Measurements from ENCODE around the gene LEMD2. TPM values are rescaled to one million over a fixed set of nuclear protein-coding genes. Genes with fewer than 3 reads are reported as not detected.

LEMD2 gene
- total and polyA plus RNA-seq, 2 donors (not counting 1 experiment from before 2014, with no cell fraction given): 25.7 to 61.9 TPM

DNA sequence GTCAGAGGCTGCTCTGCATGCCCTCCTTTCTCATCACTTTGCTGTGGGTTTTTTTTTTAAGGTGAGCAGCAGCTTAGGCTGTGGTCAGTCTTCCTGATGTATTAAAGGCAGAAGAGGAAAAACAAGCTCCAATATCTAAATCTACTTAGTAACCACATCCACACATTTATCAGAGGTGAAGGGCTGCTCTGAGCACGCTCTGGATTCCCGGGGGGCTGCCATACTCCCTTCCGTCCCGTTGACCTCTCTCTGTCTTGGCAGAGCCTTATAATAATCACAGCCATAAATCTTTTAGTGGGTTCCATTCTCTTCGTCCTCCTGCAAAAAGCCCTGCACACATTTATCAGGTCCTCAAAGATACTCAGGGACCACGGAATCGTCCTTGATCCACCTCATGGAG, 2.7 kb upstream of the LEMD2 start:
- Histone ChIP-seq H3K9me3 (ENCODE audit: control insufficient read depth, insufficient read depth, low read depth, low read length) (no peaks in the 10 kb centered on the region), H3K4me3 (replicated peaks in 1 of 4; ENCODE audit: control extremely low read depth in 1 of 4, insufficient read depth in 1 of 4, low read depth in 3 of 4, low read length in 4 of 4) (no peak overlapping the region), H3K27me3 (ENCODE audit: control insufficient read depth, insufficient read depth, low read length) (peaks cover 12% of the 10 kb centered on the region), H3K27ac (ENCODE audit: insufficient read depth, low read length) (no peak overlapping the region), H3K9ac (ENCODE audit: insufficient read depth, low read length) (no peak overlapping the region), H3K79me2 (ENCODE audit: control insufficient read depth, insufficient read depth, low read length) (peaks cover 15% of the 10 kb centered on the region), H4K20me1 (ENCODE audit: control insufficient read depth, extremely low read depth, insufficient read depth, low read length) (no peaks in the 10 kb centered on the region), H3K36me3 (ENCODE audit: control insufficient read depth, insufficient read depth, low read length) (no peaks in the 10 kb centered on the region), H3K4me1 (ENCODE audit: control insufficient read depth, extremely low read depth, insufficient read depth, low read length) (peaks cover 8% of the 10 kb centered on the region), H2AFZ (ENCODE audit: low read length) (no peak overlapping the region), H3K4me2 (ENCODE audit: extremely low read depth, insufficient read depth, low read length) (no peak overlapping the region)
- no peak for DNase-seq (ENCODE audit: low read depth in 2 of 2)
- no peak for TF ChIP-seq EZH2 (IDR thresholded peaks at IDR 0.05; ENCODE audit: low read length, missing control alignments)
- no peak for TF ChIP-seq CTCF (conservative IDR thresholded peaks at IDR 0.05 in 1 of 2, IDR thresholded peaks at IDR 0.05 in 1 of 2; ENCODE audit: low read depth in 1 of 2, low read length in 2 of 2)

- H3K4me1 ChIP-seq (ENCODE audit: control insufficient read depth, extremely low read depth, insufficient read depth, low read length): peaks cover 8% of the 10 kb centered on the region
- peaks cover 12% of the 10 kb centered on the region for H3K27me3 ChIP-seq (ENCODE audit: control insufficient read depth, insufficient read depth, low read length)
- no peaks in the 10 kb centered on the region for H4K20me1 ChIP-seq (ENCODE audit: control insufficient read depth, extremely low read depth, insufficient read depth, low read length)
- H3K27ac ChIP-seq (ENCODE audit: insufficient read depth, low read length): no peak overlapping the region
- no peaks in the 10 kb centered on the region for H3K9me3 ChIP-seq (ENCODE audit: control insufficient read depth, insufficient read depth, low read depth, low read length)
- no peaks in the 10 kb centered on the region for H3K36me3 ChIP-seq (ENCODE audit: control insufficient read depth, insufficient read depth, low read length)
- H3K4me3 ChIP-seq (replicated peaks in 1 of 4; ENCODE audit: control extremely low read depth in 1 of 4, insufficient read depth in 1 of 4, low read depth in 3 of 4, low read length in 4 of 4): no peak overlapping the region
- DNase-seq (ENCODE audit: low read depth in 2 of 2): no peak
- H3K4me2 ChIP-seq (ENCODE audit: extremely low read depth, insufficient read depth, low read length): no peak overlapping the region
- H3K79me2 ChIP-seq (ENCODE audit: control insufficient read depth, insufficient read depth, low read length): peaks cover 22% of the 10 kb centered on the region
- no peak overlapping the region for H3K9ac ChIP-seq (ENCODE audit: insufficient read depth, low read length)
- TF ChIP-seq EZH2 (IDR thresholded peaks at IDR 0.05; ENCODE audit: low read length, missing control alignments) (no peak), CTCF (conservative IDR thresholded peaks at IDR 0.05 in 1 of 2, IDR thresholded peaks at IDR 0.05 in 1 of 2; ENCODE audit: low read depth in 1 of 2, low read length in 2 of 2) (no peak)
- no peak overlapping the region for H2AFZ ChIP-seq (ENCODE audit: low read length)
Observed at GRCh38 chr6:33790910-33791309, 2.0 kb upstream of the LEMD2 start.

GRCh38 chr6:33790379-33790778, 1.4 kb upstream of the LEMD2 start:
- no peak overlapping the region for H2AFZ ChIP-seq (ENCODE audit: low read length)
- H3K36me3 ChIP-seq (ENCODE audit: control insufficient read depth, insufficient read depth, low read length): no peaks in the 10 kb centered on the region
- H3K27me3 ChIP-seq (ENCODE audit: control insufficient read depth, insufficient read depth, low read length): peaks cover 12% of the 10 kb centered on the region
- no peak overlapping the region for H3K9ac ChIP-seq (ENCODE audit: insufficient read depth, low read length)
- peaks cover 27% of the 10 kb centered on the region for H3K79me2 ChIP-seq (ENCODE audit: control insufficient read depth, insufficient read depth, low read length)
- H3K4me1 ChIP-seq (ENCODE audit: control insufficient read depth, extremely low read depth, insufficient read depth, low read length): peaks cover 8% of the 10 kb centered on the region
- TF ChIP-seq EZH2 (IDR thresholded peaks at IDR 0.05; ENCODE audit: low read length, missing control alignments) (no peak), CTCF (conservative IDR thresholded peaks at IDR 0.05 in 1 of 2, IDR thresholded peaks at IDR 0.05 in 1 of 2; ENCODE audit: low read depth in 1 of 2, low read length in 2 of 2) (no peak)
- no peaks in the 10 kb centered on the region for H3K9me3 ChIP-seq (ENCODE audit: control insufficient read depth, insufficient read depth, low read depth, low read length)
- H4K20me1 ChIP-seq (ENCODE audit: control insufficient read depth, extremely low read depth, insufficient read depth, low read length): no peaks in the 10 kb centered on the region
- H3K4me3 ChIP-seq (replicated peaks in 1 of 4; ENCODE audit: control extremely low read depth in 1 of 4, insufficient read depth in 1 of 4, low read depth in 3 of 4, low read length in 4 of 4): no peak overlapping the region
- no peak for DNase-seq (ENCODE audit: low read depth in 2 of 2)
- H3K4me2 ChIP-seq (ENCODE audit: extremely low read depth, insufficient read depth, low read length): no peak overlapping the region
- no peak overlapping the region for H3K27ac ChIP-seq (ENCODE audit: insufficient read depth, low read length)
